Right atrium auricular region (tissue), 2 donors: ENCODE measurements around the gene FLT4. TPM values are rescaled to one million over a fixed set of nuclear protein-coding genes. Genes with fewer than 3 reads are reported as not detected.
A peak's percentile ranks its signal among the peaks of the same experiment; 100 is the strongest.

ENCODE experiments used
- DNase-seq: peaks from one replicate; pipeline ENCODE4 v3.0.0-alpha.2; 2019; ENCODE audit warnings: low spot score
- H3K27ac ChIP-seq, 2 donors: fragments of 200-600 bp; sonication (generic); 1 replicate in 1 of 2; 2 replicates in 1 of 2; pipeline ENCODE4 v1.5.1; 2016 to 2019
- H3K27me3 ChIP-seq, 2 donors: fragments of 200-600 bp; sonication (generic); one replicate each; pipeline versions ENCODE4 v1.5.1 to v1.6.0; 2017 to 2019
- H3K36me3 ChIP-seq: fragments of 200-600 bp; sonication (generic); one replicate; pipeline ENCODE4 v1.5.1; 2016
- H3K4me1 ChIP-seq, 2 donors: fragments of 200-600 bp; sonication (generic); one replicate each; pipeline versions ENCODE4 v1.5.1 to v1.6.0; 2017 to 2019
- H3K4me3 ChIP-seq, 2 donors: fragments of 200-600 bp; sonication (generic); 1 replicate in 1 of 2; 2 replicates in 1 of 2; pipeline ENCODE4 v1.5.1; 2017 to 2019; ENCODE audit warnings: mild to moderate bottlenecking in 1 of 2, moderate library complexity in 1 of 2
- H3K9me3 ChIP-seq, 2 donors: fragments of 200-600 bp; sonication (generic); one replicate each; pipeline ENCODE4 v1.5.1; 2019
- total RNA-seq, 2 donors: library from RNA; depleted of rRNA; stranded (reverse); fragments of >200 nt; gene quantifications; one replicate each; pipeline ENCODE4 v1.1.0, GENCODE V29; 2016
- TF ChIP-seq, protein P1 (sequence below), 2 donors: fragments of 200-600 bp; sonication (generic); IDR thresholded peaks; one replicate each; pipeline ENCODE4 v1.5.1; 2019; ENCODE audit warnings: antibody characterized with exemption in 2 of 2

The FLT4 gene
- total RNA-seq, 2 donors from 2014 or later = 2.0 to 4.2 TPM

DNA sequence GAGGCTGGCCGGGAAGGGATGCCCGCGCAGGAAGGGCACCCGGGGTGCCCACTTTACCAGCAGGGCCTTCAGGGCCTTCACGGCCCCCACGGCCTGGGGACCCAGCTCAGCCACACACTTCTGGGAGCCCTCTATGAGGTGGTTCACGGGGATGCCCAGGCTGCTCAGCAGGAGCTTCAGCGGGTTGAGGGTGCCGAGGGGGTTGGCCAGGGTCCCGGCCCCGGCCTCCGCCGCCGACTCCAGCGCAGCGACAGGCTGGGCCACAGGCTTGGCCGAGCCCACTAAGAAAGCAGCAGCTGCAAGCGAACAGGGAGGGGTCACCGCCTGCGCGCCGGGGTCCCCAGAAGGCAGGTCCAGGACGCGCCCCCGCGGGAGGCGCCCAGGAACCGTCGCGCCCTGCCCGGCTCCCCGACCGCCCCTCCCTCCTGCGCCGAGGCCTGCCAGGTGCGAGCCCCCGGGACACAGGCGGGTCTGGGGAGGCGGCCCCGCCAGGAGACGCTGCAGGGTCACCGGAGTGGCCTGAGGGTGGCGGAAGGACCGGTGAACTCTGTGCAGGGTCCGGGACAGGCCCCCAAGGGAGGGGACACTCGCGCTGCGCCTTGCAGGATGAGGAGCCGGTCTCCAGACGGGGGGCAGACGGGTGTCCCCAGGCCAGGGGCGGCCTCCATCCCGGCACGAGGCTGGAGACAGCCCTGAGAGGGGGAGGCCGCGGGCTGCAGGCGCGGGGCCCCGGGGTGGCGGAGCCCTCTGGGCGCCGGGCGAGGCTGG is 58.7 kb downstream of the FLT4 start:
- H3K9me3 ChIP-seq = no peaks in the 10 kb centered on the region
- peak overlapping the region in 1 of 2 donors; percentile 41 for H3K4me3 ChIP-seq
- H3K36me3 ChIP-seq = no peaks in the 10 kb centered on the region
- TF ChIP-seq, protein P1, sequence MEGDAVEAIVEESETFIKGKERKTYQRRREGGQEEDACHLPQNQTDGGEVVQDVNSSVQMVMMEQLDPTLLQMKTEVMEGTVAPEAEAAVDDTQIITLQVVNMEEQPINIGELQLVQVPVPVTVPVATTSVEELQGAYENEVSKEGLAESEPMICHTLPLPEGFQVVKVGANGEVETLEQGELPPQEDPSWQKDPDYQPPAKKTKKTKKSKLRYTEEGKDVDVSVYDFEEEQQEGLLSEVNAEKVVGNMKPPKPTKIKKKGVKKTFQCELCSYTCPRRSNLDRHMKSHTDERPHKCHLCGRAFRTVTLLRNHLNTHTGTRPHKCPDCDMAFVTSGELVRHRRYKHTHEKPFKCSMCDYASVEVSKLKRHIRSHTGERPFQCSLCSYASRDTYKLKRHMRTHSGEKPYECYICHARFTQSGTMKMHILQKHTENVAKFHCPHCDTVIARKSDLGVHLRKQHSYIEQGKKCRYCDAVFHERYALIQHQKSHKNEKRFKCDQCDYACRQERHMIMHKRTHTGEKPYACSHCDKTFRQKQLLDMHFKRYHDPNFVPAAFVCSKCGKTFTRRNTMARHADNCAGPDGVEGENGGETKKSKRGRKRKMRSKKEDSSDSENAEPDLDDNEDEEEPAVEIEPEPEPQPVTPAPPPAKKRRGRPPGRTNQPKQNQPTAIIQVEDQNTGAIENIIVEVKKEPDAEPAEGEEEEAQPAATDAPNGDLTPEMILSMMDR (IDR thresholded peaks at IDR 0.05) = no peak
- no peak overlapping the region for H3K27ac ChIP-seq
- no peak for DNase-seq
- peaks cover 0 to 18% of the 10 kb centered on the region in 2 donors for H3K27me3 ChIP-seq
- H3K4me1 ChIP-seq = peaks cover 0 to 20% of the 10 kb centered on the region in 2 donors

GRCh38 chr5:180589771-180590542 is 59.4 kb downstream of the FLT4 start:
- Histone ChIP-seq H3K4me3 (peak overlapping the region in 1 of 2 donors; percentile 41), H3K9me3 (peaks cover 0 to 3% of the 10 kb centered on the region in 2 donors), H3K27me3 (peaks cover 0 to 18% of the 10 kb centered on the region in 2 donors)

GRCh38 chr5:180586870-180587269 is 62.5 kb downstream of the FLT4 start:
- Histone ChIP-seq H3K4me3 (no peak overlapping the region), H3K27me3 (peaks cover 0 to 18% of the 10 kb centered on the region in 2 donors), H3K4me1 (peaks cover 0 to 20% of the 10 kb centered on the region in 2 donors), H3K27ac (no peak overlapping the region), H3K9me3 (peaks cover 0 to 14% of the 10 kb centered on the region in 2 donors), H3K36me3 (no peaks in the 10 kb centered on the region)
- TF ChIP-seq, protein P1 (IDR thresholded peaks at IDR 0.05) = no peak
- DNase-seq = no peak

More at GRCh38 chr5:180589771-180590542, 59.4 kb downstream of the FLT4 start:
- TF ChIP-seq, protein P1 (IDR thresholded peaks at IDR 0.05) = no peak
- peaks cover 0 to 20% of the 10 kb centered on the region in 2 donors for H3K4me1 ChIP-seq
- no peak for DNase-seq
- no peak overlapping the region for H3K27ac ChIP-seq
- H3K36me3 ChIP-seq = no peaks in the 10 kb centered on the region

GRCh38 chr5:180586204-180586603 is 63.2 kb downstream of the FLT4 start:
- Histone ChIP-seq H3K36me3 (no peaks in the 10 kb centered on the region), H3K4me3 (no peak overlapping the region), H3K9me3 (peaks cover 0 to 14% of the 10 kb centered on the region in 2 donors), H3K4me1 (peaks cover 0 to 14% of the 10 kb centered on the region in 2 donors), H3K27me3 (peaks cover 0 to 15% of the 10 kb centered on the region in 2 donors), H3K27ac (no peak overlapping the region)
- no peak for DNase-seq
- TF ChIP-seq, protein P1 (IDR thresholded peaks at IDR 0.05) = no peak

GRCh38 chr5:180583738-180584137 is 65.7 kb downstream of the FLT4 start:
- no peaks in the 10 kb centered on the region for H3K4me1 ChIP-seq
- peaks cover 0 to 14% of the 10 kb centered on the region in 2 donors for H3K9me3 ChIP-seq
- H3K4me3 ChIP-seq = no peak overlapping the region
- TF ChIP-seq, protein P1 (IDR thresholded peaks at IDR 0.05) = no peak
- DNase-seq = no peak
- no peaks in the 10 kb centered on the region for H3K27me3 ChIP-seq
- no peaks in the 10 kb centered on the region for H3K36me3 ChIP-seq
- H3K27ac ChIP-seq = no peak overlapping the region
